Upper lobe of left lung (tissue), 6 donors: Measurements from ENCODE around the gene MCM6. TPM values are rescaled to one million over a fixed set of nuclear protein-coding genes. Genes with fewer than 3 reads are reported as not detected.
"Not testable (repeated sequence)": the region's sequence is repeated elsewhere in the genome, so short reads cannot be mapped to it uniquely, and the experiment has no call there.

ENCODE experiments used
- ATAC-seq, 2 donors: fragments of 200-7000 bp; cut with Tn5 transposase; one replicate each; pipeline ENCODE4 v1.9.1; 2022; ENCODE audit warnings: mild to moderate bottlenecking in 2 of 2, moderate library complexity in 2 of 2; ENCODE audit not compliant: low FRiP score in 2 of 2
- DNase-seq, 2 donors: peaks; one replicate each; pipeline ENCODE4 v3.0.0-alpha.2; 2019 to 2020
- H3K27ac ChIP-seq, 4 donors: fragments of 200-600 bp; sonication (generic); one replicate each; pipeline ENCODE4 v1.5.1; 2016 to 2019
- H3K27me3 ChIP-seq, 4 donors: fragments of 200-600 bp; sonication (generic); one replicate each; pipeline ENCODE4 v1.5.1; 2017 to 2019
- H3K36me3 ChIP-seq, 4 donors: fragments of 200-600 bp; sonication (generic); one replicate each; pipeline ENCODE4 v1.5.1; 2016 to 2019
- H3K4me1 ChIP-seq, 4 donors: fragments of 200-600 bp; sonication (generic); one replicate each; pipeline ENCODE4 v1.5.1; 2018 to 2019
- H3K4me3 ChIP-seq, 4 donors: fragments of 200-600 bp; sonication (generic); one replicate each; pipeline ENCODE4 v1.5.1; 2017 to 2019; ENCODE audit warnings: mild to moderate bottlenecking in 2 of 4, moderate library complexity in 1 of 4
- H3K9me3 ChIP-seq, 4 donors: fragments of 200-600 bp; sonication (generic); one replicate each; pipeline ENCODE4 v1.5.1; 2018 to 2019
- CTCF ChIP-seq, 6 experiments: fragments of 450-650 bp in 4 of 6; fragments of 200-600 bp in 2 of 6; sonication (generic) in 2 of 6; IDR thresholded peaks; one replicate each; pipeline ENCODE4 v1.5.1; 2016 to 2019; ENCODE audit warnings: antibody characterized with exemption in 6 of 6
- EP300 ChIP-seq, 4 donors: sonication (generic); formaldehyde crosslinking; IDR thresholded peaks; one replicate each; pipeline ENCODE4 v1.5.1; 2017; ENCODE audit warnings: antibody characterized with exemption in 4 of 4, control low read depth in 2 of 4
- POLR2A ChIP-seq, 4 donors: fragments of 450-650 bp; IDR thresholded peaks; one replicate each; pipeline ENCODE4 v1.5.1; 2016 to 2017; ENCODE audit warnings: antibody characterized with exemption in 4 of 4, mild to moderate bottlenecking in 2 of 4
- POLR2AphosphoS5 ChIP-seq, 2 donors: sonication (generic); formaldehyde crosslinking; IDR thresholded peaks; one replicate each; pipeline ENCODE4 v1.5.1; 2017; ENCODE audit warnings: antibody characterized with exemption in 2 of 2
- WGBS, 2 donors: methylation state at CpG; one replicate each; pipeline ENCODE4 v1.1.5; 2017 to 2018; 5-methylcytosine and 5-hydroxymethylcytosine counted together
- total RNA-seq, 6 donors: library from RNA; depleted of rRNA in 4 of 6; stranded (reverse); fragments of >200 nt in 4 of 6; gene quantifications; one replicate each; pipeline versions ENCODE4 v1.1.0 to v1.2.1, GENCODE V29; 2016 to 2021
- donor health status: DM: no; HTN: no; CAD: no; lungs with moderate emphysema.
- donor health status: DM: no; HTN: yes; CAD: no; lungs with severe emphysema.

MCM6 gene
- total RNA-seq, 6 donors from 2014 or later: 4.2 to 10.5 (median 7.6) TPM

GRCh38 chr2:135815269-135815668 lies 61.0 kb downstream of the MCM6 start:
- Histone ChIP-seq H3K9me3 (no peaks in the 10 kb centered on the region), H3K4me3 (no peak overlapping the region), H3K27me3 (no peaks in the 10 kb centered on the region), H3K27ac (no peak overlapping the region), H3K36me3 (no peaks in the 10 kb centered on the region), H3K4me1 (no peaks in the 10 kb centered on the region)
- DNase-seq (no peak), ATAC-seq (no peak)
- TF ChIP-seq EP300 (IDR thresholded peaks at IDR 0.05): no peak
- no peak for TF ChIP-seq POLR2AphosphoS5 (IDR thresholded peaks at IDR 0.05)
- no peak for TF ChIP-seq CTCF (IDR thresholded peaks at IDR 0.05)
- no peak for TF ChIP-seq POLR2A (IDR thresholded peaks at IDR 0.05)
- WGBS, 2 donors: 76 to 86% methylated on average over 3 of the region's 3 CpGs

DNA sequence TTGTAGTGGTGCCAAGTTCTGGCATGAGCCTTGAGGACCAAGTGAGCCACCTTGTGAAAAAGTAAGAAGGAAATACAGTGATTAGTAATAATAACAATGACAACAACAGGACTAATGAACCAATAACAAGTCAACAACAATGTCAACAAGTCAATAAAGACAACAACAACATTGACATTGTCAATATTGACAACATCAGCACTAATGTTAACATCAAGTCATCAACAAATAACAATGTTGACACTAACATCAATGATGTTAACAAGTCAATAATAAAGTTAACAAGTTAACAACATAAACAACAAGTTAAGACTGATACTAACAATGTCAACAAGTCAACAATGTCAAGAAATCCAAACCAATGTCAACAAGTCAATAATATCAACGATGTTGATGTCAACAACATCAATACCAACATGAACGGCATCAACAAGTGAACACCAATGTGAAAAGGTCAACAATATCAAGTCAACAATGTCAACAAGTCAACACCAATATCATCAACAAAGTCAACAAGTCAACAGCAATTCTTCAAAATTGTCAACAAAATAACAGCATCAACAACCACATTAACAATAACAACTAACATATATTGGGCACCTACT lies 63.2 kb downstream of the MCM6 start:
- 69 to 72% methylated on average over 2 of the region's 2 CpGs for WGBS, 2 donors
- no peaks in the 10 kb centered on the region for H3K4me1 ChIP-seq
- TF ChIP-seq EP300 (IDR thresholded peaks at IDR 0.05) (no peak), CTCF (IDR thresholded peaks at IDR 0.05) (no peak), POLR2AphosphoS5 (IDR thresholded peaks at IDR 0.05) (no peak), POLR2A (IDR thresholded peaks at IDR 0.05) (no peak)
- no peaks in the 10 kb centered on the region for H3K36me3 ChIP-seq
- H3K27me3 ChIP-seq: no peaks in the 10 kb centered on the region
- ATAC-seq (no peak), DNase-seq (no peak)
- no peaks in the 10 kb centered on the region for H3K9me3 ChIP-seq
- H3K4me3 ChIP-seq: no peak overlapping the region
- H3K27ac ChIP-seq: no peak overlapping the region

DNA sequence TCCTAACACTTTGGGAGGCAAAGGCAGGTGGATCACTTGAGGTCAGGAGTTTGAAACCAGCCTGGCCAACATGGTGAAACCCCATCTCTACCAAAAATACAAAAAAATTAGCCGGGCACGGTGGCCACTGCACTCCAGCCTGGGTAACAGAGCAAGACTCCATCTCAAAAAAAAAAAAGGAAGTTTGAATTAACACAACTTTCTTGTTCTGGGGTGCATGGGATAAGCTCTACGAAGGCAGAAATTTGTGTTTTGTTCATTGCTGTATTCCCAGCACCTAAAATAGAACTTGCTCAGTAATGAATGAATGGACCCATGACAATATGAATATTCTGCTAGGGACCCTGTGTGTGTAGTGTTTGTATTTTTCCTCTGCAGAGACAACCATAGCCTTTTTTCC lies 68.4 kb downstream of the MCM6 start:
- not testable (repeated sequence) for H3K9me3 ChIP-seq, H3K27ac ChIP-seq, H3K4me1 ChIP-seq, H3K4me3 ChIP-seq, H3K27me3 ChIP-seq, H3K36me3 ChIP-seq, DNase-seq, ATAC-seq
- WGBS, 2 donors: 81 to 94% methylated on average over 3 of the region's 3 CpGs

- Histone ChIP-seq H3K4me1 (no peaks in the 10 kb centered on the region), H3K36me3 (no peaks in the 10 kb centered on the region), H3K4me3 (no peak overlapping the region), H3K9me3 (peaks cover 0 to 6% (median 2%) of the 10 kb centered on the region in 4 donors), H3K27ac (no peak overlapping the region), H3K27me3 (no peaks in the 10 kb centered on the region)
- 56 to 74% methylated on average over 2 of the region's 2 CpGs for WGBS, 2 donors
- DNase-seq (no peak), ATAC-seq (no peak)
- TF ChIP-seq CTCF (IDR thresholded peaks at IDR 0.05): no peak
- no peak for TF ChIP-seq EP300 (IDR thresholded peaks at IDR 0.05)
- no peak for TF ChIP-seq POLR2A (IDR thresholded peaks at IDR 0.05)
- TF ChIP-seq POLR2AphosphoS5 (IDR thresholded peaks at IDR 0.05): no peak
These were observed 73.0 kb downstream of the MCM6 start for GRCh38 chr2:135803278-135803677.

GRCh38 chr2:135802350-135802749 lies 73.9 kb downstream of the MCM6 start:
- no peak overlapping the region for H3K27ac ChIP-seq
- DNase-seq: no peak
- H3K4me1 ChIP-seq: peaks cover 0 to 6% (median 2%) of the 10 kb centered on the region in 4 donors
- TF ChIP-seq EP300 (IDR thresholded peaks at IDR 0.05) (no peak), POLR2A (IDR thresholded peaks at IDR 0.05) (no peak), POLR2AphosphoS5 (IDR thresholded peaks at IDR 0.05) (no peak), CTCF (IDR thresholded peaks at IDR 0.05) (no peak)
- no peak overlapping the region for H3K4me3 ChIP-seq
- 65% methylated on average over 3 of the region's 3 CpGs for WGBS, 2 donors
- H3K36me3 ChIP-seq: no peaks in the 10 kb centered on the region
- no peaks in the 10 kb centered on the region for H3K27me3 ChIP-seq
- peaks cover 0 to 6% (median 2%) of the 10 kb centered on the region in 4 donors for H3K9me3 ChIP-seq
- ATAC-seq: no peak
